Measurements from ENCODE around the gene RNU6-9. TPM values are rescaled to one million over a fixed set of nuclear protein-coding genes. Genes with fewer than 3 reads are reported as not detected.

The RNU6-9 gene
- total RNA-seq, 1 donor from 2014 or later = not detected

DNA sequence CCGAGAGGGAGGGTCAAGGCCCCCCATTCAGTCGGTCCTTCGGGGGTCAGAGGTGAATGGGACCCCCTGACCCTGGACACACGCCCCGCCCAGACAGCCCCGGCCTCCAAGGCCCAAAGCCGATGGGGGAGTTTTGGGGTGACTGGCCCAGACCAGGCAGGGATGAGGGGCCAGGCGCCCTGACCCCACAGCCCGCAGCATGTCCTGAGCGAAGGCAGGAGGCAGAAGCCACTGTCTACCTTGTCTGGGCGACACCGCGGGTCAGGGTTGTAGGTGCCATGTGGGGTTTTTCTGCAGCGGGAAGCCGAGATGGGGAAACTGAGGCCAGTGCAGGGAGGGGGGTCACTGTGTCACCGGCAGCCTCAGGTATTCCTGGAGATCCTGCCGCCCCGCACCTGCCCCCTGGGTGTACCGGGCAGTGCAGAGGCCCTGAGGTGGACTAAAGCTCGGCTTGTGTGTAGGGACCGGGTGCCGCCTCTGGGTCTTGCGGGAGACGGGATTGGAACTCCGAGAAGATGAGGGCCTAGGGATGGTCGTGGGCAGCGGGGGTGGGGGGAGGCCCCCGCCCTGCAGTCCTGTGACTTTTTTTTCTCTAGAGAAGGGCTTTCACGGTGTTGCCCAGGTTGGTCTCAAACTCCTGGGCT, 41.0 kb downstream of the RNU6-9 start:
- DNase-seq (ENCODE audit: low read depth) = no peak

DNA sequence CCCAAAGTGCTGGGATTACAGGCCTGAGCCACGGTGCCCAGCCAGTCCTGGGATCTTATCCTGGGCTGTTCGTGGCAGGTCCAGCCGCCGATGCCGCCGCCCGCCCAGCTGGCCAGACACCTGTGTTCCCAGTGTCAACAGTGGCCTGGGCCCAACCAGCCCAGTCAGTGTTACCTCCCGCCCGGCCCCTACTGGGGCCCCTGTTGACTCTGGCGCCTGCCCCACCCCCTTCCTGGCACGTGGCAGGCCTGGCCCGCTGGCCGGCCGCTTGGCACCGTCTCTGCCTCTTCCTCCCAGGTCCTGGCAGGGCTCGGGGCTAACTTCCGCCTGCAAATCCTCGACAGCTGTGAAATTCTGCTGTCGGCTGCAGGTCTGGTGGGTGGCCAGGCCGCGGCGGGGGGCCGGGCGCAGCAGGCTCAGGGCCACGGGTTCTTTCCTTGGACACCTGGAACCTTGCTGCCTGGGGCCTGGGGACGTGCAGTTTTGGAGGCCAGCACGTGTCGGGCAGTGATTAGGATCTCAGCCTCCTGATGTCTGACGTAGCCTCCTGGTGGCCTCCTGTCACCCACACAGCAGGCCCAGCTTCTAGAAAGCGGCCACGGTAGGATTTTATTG, 41.7 kb downstream of the RNU6-9 start:
- DNase-seq (ENCODE audit: low read depth) = no peak

DNA sequence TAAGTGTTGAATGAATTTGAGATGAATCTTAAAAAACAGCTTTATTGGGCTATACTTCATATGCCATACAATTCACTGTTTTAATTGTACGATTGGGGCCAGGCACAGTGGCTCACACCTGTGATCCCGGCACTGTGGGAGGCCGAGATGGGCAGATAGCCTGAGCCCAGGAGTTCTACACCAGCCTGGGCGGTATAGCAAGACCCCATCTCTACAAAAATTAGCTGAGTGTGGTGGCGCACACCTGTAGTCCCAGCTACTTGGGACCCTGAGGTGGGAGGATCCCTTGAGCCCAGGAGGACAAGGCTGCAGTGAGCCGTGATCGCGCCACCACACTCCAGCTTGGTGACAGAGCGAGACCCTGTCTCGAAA, 42.9 kb downstream of the RNU6-9 start:
- no peak for DNase-seq (ENCODE audit: low read depth)

DNA sequence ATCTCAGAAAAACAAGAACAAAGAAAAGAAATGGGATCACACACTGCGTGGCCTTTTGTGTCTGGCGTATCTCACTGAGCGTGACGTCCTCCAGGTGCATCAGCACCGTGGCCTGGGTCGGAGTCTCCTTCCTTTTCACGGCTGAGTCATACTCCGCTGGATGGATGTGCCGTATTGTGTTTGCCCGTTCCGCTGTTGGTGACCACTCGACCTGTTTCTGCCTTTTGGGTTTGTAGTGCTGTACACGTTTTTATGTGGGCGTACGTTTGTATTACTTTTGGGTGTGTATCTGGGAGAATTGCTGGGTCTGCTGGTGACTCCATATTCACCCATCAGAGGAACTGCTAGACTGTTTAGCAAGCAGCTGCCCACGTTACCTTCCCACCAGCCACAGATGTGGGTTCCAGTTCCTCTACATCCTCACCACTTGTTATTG, 44.0 kb downstream of the RNU6-9 start:
- DNase-seq (ENCODE audit: low read depth) = no peak

DNA sequence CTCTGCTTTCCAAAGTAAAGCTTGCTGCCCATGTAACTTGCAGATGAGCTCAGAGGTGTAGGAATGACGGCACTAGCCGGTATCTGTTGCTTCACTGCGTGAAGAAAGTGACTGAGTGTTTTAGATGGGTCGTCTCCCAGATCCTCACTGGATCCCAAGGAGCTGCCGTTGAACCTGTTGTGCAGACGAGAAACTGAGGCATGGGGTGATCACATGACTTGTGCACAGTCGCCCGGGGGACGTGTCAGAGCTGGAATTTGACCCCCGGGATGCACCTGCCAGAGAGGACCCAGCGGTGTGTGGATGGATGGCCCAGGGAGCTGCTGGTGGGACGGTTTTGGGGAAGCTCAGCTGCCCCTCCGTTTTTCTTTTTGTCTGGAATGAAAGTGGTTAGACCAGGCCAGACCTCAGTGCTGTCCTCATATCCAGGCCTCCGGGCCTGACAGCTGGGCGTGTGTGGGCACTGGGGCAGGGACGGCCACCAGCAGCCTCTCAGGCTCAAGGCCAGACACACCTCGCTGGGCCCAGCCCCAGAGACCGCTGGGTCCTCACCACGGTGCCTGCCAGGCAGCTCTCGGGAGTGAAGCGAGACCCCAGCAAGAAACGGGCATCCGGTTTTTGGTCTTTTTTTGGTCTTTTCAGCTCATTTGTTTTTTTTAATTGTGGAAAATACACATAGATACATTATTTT, 45.1 kb downstream of the RNU6-9 start:
- no peak for DNase-seq (ENCODE audit: low read depth)

DNA sequence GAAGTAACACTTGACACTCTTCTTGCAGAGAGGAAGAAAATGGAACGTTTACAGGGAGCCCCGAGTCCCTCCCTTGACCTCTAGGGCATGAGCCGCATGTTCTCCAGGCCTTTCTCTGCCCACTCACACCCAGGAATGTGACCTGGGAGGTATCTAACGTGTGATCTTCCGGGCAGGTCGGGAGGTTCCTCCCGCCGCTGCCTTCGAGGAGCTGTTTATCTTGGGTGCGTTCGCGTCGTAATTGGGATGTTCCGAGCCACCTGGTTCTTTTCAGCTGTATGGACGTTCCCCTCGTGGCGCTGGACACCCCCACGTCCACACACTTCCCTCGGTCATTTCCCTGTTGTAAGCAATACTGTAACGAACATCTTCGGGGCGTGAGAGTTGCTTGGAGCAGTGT, 46.2 kb downstream of the RNU6-9 start:
- DNase-seq (ENCODE audit: low read depth) = no peak

DNA sequence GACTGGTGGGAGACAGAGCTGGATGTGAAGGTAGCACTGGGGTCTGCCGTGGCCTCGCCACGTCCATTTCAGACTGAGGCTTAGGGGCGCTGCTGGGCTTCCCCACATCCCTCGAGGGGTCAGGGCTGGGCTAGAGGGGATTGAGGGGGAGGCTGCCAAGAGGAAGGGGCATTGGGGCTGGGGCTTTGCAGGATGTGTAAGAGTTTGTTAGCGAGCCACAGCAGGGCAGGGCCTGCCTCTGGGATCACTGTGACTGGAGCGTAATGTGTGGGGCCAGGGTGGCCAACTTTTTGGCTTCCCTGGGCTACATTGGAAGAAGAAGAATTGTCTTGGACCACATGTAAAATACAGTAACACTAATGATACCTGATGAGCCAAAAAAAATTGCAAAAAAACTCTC, 46.6 kb downstream of the RNU6-9 start:
- no peak for DNase-seq (ENCODE audit: low read depth)

DNA sequence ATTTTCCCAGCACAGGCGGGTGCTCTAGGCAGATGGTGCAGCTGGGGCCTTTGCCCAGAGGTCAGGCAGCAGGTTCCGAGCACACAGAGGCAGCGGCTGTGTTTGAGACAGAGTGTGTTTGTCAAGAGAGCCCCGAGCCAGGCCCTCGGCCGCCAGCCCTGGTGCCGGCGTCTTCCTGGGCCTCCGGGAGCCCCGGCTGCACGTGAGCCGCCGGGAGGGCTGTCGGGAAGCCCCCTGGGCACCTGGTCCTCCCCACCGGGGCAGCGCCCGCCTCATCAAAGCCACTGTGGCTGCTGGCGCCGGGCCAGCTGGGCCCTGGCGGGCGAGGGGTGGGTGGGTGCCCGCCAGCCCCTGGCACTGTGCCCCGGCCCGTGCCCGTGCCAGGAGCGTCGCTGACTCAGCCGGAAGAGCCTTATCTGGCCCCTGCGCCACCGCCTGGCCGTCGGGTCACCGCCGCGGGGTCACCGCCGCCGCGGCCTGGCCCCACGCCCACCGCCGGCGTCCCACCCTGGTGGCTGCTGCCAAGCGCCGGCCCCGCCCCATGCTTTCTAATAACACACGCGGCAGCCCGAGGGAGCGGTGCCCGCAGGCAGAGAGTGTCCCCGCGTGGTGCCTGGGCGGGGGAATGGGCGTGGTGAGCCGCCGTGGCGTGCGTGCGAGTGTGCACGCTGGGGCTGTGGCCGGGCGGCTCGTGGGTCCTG, 47.5 kb downstream of the RNU6-9 start:
- peak; percentile 50 for DNase-seq (ENCODE audit: low read depth)

DNA sequence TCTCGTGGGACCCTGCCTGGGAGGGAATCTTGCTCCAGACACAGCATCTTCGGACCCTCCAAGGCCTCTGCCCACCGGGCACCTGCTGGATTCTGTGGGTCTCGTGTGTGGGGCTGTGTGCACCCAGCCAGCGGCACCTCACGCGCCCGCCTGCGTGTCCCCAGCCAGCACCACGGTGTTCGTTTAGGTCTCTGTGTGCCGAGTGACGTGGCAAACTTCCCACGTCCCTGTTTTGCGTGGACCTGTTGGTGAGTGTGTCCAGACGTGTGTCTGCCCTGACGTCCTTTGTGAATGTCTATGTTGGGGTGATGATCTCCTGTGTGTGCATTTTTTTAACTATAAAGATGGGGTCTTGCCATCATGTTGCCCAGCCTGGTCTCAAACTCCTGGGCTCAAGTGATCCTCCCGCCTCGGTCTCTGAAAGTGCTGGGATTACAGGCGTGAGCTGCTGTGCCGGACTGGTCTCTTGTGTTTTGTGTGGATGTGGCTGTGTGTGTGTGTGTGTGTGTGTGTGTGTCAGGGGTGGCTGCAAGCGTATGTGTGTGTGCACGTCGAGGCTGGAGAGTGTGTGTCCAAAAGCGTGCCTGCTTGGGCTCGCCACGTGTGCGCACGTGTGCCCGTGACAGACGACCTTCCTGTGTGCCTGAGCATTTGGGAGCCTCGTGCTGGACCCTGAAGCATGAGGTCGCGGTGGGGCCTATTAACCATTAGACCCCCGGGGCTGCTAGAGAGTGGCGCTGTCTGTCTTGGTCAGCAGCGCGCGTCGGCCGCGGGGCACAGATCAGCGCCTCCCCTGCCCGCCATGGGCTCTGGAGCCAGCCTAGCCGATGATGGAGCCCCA, 48.2 kb downstream of the RNU6-9 start:
- DNase-seq (ENCODE audit: low read depth) = no peak

DNA sequence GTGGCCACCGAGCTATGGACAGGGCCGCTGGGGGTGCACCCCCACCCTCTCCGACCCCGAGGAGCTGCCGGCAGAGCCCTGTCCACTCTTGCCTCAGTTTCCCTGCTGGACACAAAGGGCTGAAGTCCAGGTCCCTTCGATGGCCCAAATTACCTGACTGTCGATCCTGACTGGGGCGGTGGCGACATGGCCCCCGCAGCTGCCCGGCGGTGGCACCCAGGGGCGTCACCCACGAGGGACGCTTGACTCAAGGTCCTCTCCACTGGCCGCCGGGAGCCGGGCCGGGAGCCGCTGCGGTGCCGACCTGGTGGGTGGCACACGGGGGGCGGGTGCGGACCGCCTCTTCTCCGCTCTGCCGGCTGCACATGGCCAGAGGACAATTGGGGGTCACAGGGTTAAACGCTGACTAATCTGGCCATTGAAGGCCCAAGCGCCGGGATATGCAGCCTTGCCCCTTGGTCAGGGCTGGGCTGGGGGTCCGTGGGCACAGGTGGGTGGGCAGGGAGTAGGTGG, 48.9 kb downstream of the RNU6-9 start:
- peak; percentile 32 for DNase-seq (ENCODE audit: low read depth)

Other genes starting within 250 kb of the RNU6-9 start
- gene RNF126, start 230.3 kb upstream of the RNU6-9 start, total RNA-seq = 19.8 and 23.4 TPM in 2 replicates
- 374 and 526 TPM in 2 replicates for gene FSTL3, start 217.1 kb upstream of the RNU6-9 start, total RNA-seq
- not detected in 2 replicates for gene PRSS57, start 198.0 kb upstream of the RNU6-9 start, total RNA-seq
- 0.35 and 45.4 TPM in 2 replicates for gene PALM, start 184.5 kb upstream of the RNU6-9 start, total RNA-seq
- gene MISP, start 142.4 kb upstream of the RNU6-9 start, total RNA-seq = 6.2 and 48.4 TPM in 2 replicates
- gene PTBP1, start 96.0 kb upstream of the RNU6-9 start, total RNA-seq = 67.7 and 134 TPM in 2 replicates
- 0.50 and 0.87 TPM in 2 replicates for gene PLPPR3, start 71.5 kb upstream of the RNU6-9 start, total RNA-seq
- not detected in 2 replicates for gene AZU1, start 65.6 kb upstream of the RNU6-9 start, total RNA-seq
- not detected in 2 replicates for gene PRTN3, start 52.5 kb upstream of the RNU6-9 start, total RNA-seq
- gene ELANE, start 41.2 kb upstream of the RNU6-9 start, total RNA-seq = not detected in 2 replicates
- 2.1 and 3.1 TPM in 2 replicates for gene CFD, start 33.8 kb upstream of the RNU6-9 start, total RNA-seq
- gene MED16, start 297 bp upstream of the RNU6-9 start, total RNA-seq = 22.6 and 55.4 TPM in 2 replicates
- gene R3HDM4, start 19.7 kb downstream of the RNU6-9 start, total RNA-seq = 36.6 and 38.3 TPM in 2 replicates
- gene KISS1R, start 23.8 kb downstream of the RNU6-9 start, total RNA-seq = not detected in 2 replicates
- gene ARID3A, start 32.6 kb downstream of the RNU6-9 start, total RNA-seq = 9.5 and 18.8 TPM in 2 replicates
- gene WDR18, start 90.9 kb downstream of the RNU6-9 start, total RNA-seq = 31.1 and 50.4 TPM in 2 replicates
- gene GRIN3B, start 106.9 kb downstream of the RNU6-9 start, total RNA-seq = 2.4 and 3.6 TPM in 2 replicates
- 63.4 and 114 TPM in 2 replicates for gene TMEM259, start 127.6 kb downstream of the RNU6-9 start, total RNA-seq
- gene RNU6-2, start 128.0 kb downstream of the RNU6-9 start, total RNA-seq = not detected in 2 replicates
- 312 and 501 TPM in 2 replicates for gene CNN2, start 133.1 kb downstream of the RNU6-9 start, total RNA-seq
- gene ABCA7, start 146.6 kb downstream of the RNU6-9 start, total RNA-seq = 15.6 and 24.6 TPM in 2 replicates
- 8.3 and 13.4 TPM in 2 replicates for gene ARHGAP45, start 173.7 kb downstream of the RNU6-9 start, total RNA-seq
- gene POLR2E, start 201.9 kb downstream of the RNU6-9 start, total RNA-seq = 101 and 168 TPM in 2 replicates
- gene GPX4, start 210.5 kb downstream of the RNU6-9 start, total RNA-seq = 205 and 337 TPM in 2 replicates

Data from renal cortical epithelial cell (primary cell).